GM12892 (cell line): ENCODE results near the gene FILIP1L.

Experiments used
- POLR2A ChIP-seq: IDR thresholded peaks from 2 replicates; pipeline ENCODE4 v1.6.1; 2011; ENCODE audit warnings: low read depth, low read length, control low read depth
- POLR2AphosphoS5 ChIP-seq: IDR thresholded peaks from 2 replicates; pipeline ENCODE4 v1.6.1; 2011; ENCODE audit warnings: low read depth, low read length, control low read depth
- TAF1 ChIP-seq: IDR thresholded peaks from 2 replicates; pipeline ENCODE4 v1.6.1; 2011; ENCODE audit warnings: low read depth, mild to moderate bottlenecking, control low read depth, low read length, borderline replicate concordance

- TF ChIP-seq TAF1, result no peak
- TF ChIP-seq POLR2A, result no peak
- TF ChIP-seq POLR2AphosphoS5, result no peak
Observed at GRCh38 chr3:100140976-100141375, 26.7 kb upstream of the FILIP1L start.
